Measurements from ENCODE around the gene RARB.

The RARB gene

GRCh38 chr3:25486932-25487331, 58.9 kb downstream of the RARB start:
- no peak overlapping the region for H3K9ac ChIP-seq (ENCODE audit: insufficient read length)
- TF ChIP-seq EZH2 (IDR thresholded peaks at IDR 0.05) (no peak), POLR2AphosphoS5 (IDR thresholded peaks at IDR 0.05; ENCODE audit: borderline replicate concordance, low read depth, low read length) (no peak), FOXP2 (optimal IDR thresholded peaks at IDR 0.05; ENCODE audit: control extremely low read depth, extremely low read length, insufficient read depth) (no peak)
- H3K4me3 ChIP-seq, result no peak overlapping the region
- H3K36me3 ChIP-seq (ENCODE audit: insufficient read depth, low read length), result no peaks in the 10 kb centered on the region
- H3K9me3 ChIP-seq (ENCODE audit: low read depth, low read length), result no peaks in the 10 kb centered on the region
- H3K27ac ChIP-seq, result no peak overlapping the region
- DNase-seq (ENCODE audit: low read depth, low spot score), result no peak

- H3K36me3 ChIP-seq (ENCODE audit: insufficient read depth, low read length), result no peaks in the 10 kb centered on the region
- H3K4me3 ChIP-seq, result no peak overlapping the region
- no peak overlapping the region for H3K27ac ChIP-seq
- no peak for TF ChIP-seq EZH2 (IDR thresholded peaks at IDR 0.05)
- TF ChIP-seq POLR2AphosphoS5 (IDR thresholded peaks at IDR 0.05; ENCODE audit: borderline replicate concordance, low read depth, low read length), result no peak
- TF ChIP-seq FOXP2 (optimal IDR thresholded peaks at IDR 0.05; ENCODE audit: control extremely low read depth, extremely low read length, insufficient read depth), result no peak
- DNase-seq (ENCODE audit: low read depth, low spot score), result no peak
- H3K9me3 ChIP-seq (ENCODE audit: low read depth, low read length), result no peaks in the 10 kb centered on the region
- H3K9ac ChIP-seq (ENCODE audit: insufficient read length), result no peak overlapping the region
Measured at GRCh38 chr3:25489858-25490593, 62.0 kb downstream of the RARB start.

GRCh38 chr3:25493246-25493645, 65.2 kb downstream of the RARB start:
- Histone ChIP-seq H3K36me3 (ENCODE audit: insufficient read depth, low read length) (no peaks in the 10 kb centered on the region), H3K9ac (ENCODE audit: insufficient read length) (no peak overlapping the region), H3K27ac (no peak overlapping the region), H3K4me3 (no peak overlapping the region), H3K9me3 (ENCODE audit: low read depth, low read length) (no peaks in the 10 kb centered on the region)
- no peak for DNase-seq (ENCODE audit: low read depth, low spot score)
- TF ChIP-seq FOXP2 (optimal IDR thresholded peaks at IDR 0.05; ENCODE audit: control extremely low read depth, extremely low read length, insufficient read depth) (no peak), EZH2 (IDR thresholded peaks at IDR 0.05) (no peak), POLR2AphosphoS5 (IDR thresholded peaks at IDR 0.05; ENCODE audit: borderline replicate concordance, low read depth, low read length) (no peak)

GRCh38 chr3:25493786-25494185, 65.7 kb downstream of the RARB start:
- H3K36me3 ChIP-seq (ENCODE audit: insufficient read depth, low read length), result no peaks in the 10 kb centered on the region
- H3K9me3 ChIP-seq (ENCODE audit: low read depth, low read length), result no peaks in the 10 kb centered on the region
- H3K27ac ChIP-seq, result no peak overlapping the region
- H3K9ac ChIP-seq (ENCODE audit: insufficient read length), result no peak overlapping the region
- no peak for DNase-seq (ENCODE audit: low read depth, low spot score)
- no peak overlapping the region for H3K4me3 ChIP-seq
- TF ChIP-seq POLR2AphosphoS5 (IDR thresholded peaks at IDR 0.05; ENCODE audit: borderline replicate concordance, low read depth, low read length) (no peak), EZH2 (IDR thresholded peaks at IDR 0.05) (no peak), FOXP2 (optimal IDR thresholded peaks at IDR 0.05; ENCODE audit: control extremely low read depth, extremely low read length, insufficient read depth) (no peak)

- Histone ChIP-seq H3K9me3 (ENCODE audit: low read depth, low read length) (no peaks in the 10 kb centered on the region), H3K9ac (ENCODE audit: insufficient read length) (no peak overlapping the region), H3K36me3 (ENCODE audit: insufficient read depth, low read length) (no peaks in the 10 kb centered on the region), H3K27ac (no peak overlapping the region), H3K4me3 (no peak overlapping the region)
- TF ChIP-seq EZH2 (IDR thresholded peaks at IDR 0.05) (no peak), FOXP2 (optimal IDR thresholded peaks at IDR 0.05; ENCODE audit: control extremely low read depth, extremely low read length, insufficient read depth) (no peak), POLR2AphosphoS5 (IDR thresholded peaks at IDR 0.05; ENCODE audit: borderline replicate concordance, low read depth, low read length) (no peak)
- no peak for DNase-seq (ENCODE audit: low read depth, low spot score)
Measured at GRCh38 chr3:25495304-25495703, 67.2 kb downstream of the RARB start.

GRCh38 chr3:25495726-25496253, 67.7 kb downstream of the RARB start:
- H3K4me3 ChIP-seq, result no peak overlapping the region

GRCh38 chr3:25497096-25497495, 69.0 kb downstream of the RARB start:
- no peaks in the 10 kb centered on the region for H3K9me3 ChIP-seq (ENCODE audit: low read depth, low read length)
- H3K27ac ChIP-seq, result no peak overlapping the region
- no peak for DNase-seq (ENCODE audit: low read depth, low spot score)
- H3K9ac ChIP-seq (ENCODE audit: insufficient read length), result no peak overlapping the region
- no peak overlapping the region for H3K4me3 ChIP-seq
- no peak for TF ChIP-seq EZH2 (IDR thresholded peaks at IDR 0.05)
- no peak for TF ChIP-seq FOXP2 (optimal IDR thresholded peaks at IDR 0.05; ENCODE audit: control extremely low read depth, extremely low read length, insufficient read depth)
- TF ChIP-seq POLR2AphosphoS5 (IDR thresholded peaks at IDR 0.05; ENCODE audit: borderline replicate concordance, low read depth, low read length), result no peak
- H3K36me3 ChIP-seq (ENCODE audit: insufficient read depth, low read length), result no peaks in the 10 kb centered on the region

More at GRCh38 chr3:25495726-25496253, 67.7 kb downstream of the RARB start:
- DNase-seq (ENCODE audit: low read depth, low spot score), result no peak
- Histone ChIP-seq H3K27ac (no peak overlapping the region), H3K9me3 (ENCODE audit: low read depth, low read length) (no peaks in the 10 kb centered on the region), H3K36me3 (ENCODE audit: insufficient read depth, low read length) (no peaks in the 10 kb centered on the region), H3K9ac (ENCODE audit: insufficient read length) (no peak overlapping the region)
- no peak for TF ChIP-seq FOXP2 (optimal IDR thresholded peaks at IDR 0.05; ENCODE audit: control extremely low read depth, extremely low read length, insufficient read depth)
- no peak for TF ChIP-seq EZH2 (IDR thresholded peaks at IDR 0.05)
- no peak for TF ChIP-seq POLR2AphosphoS5 (IDR thresholded peaks at IDR 0.05; ENCODE audit: borderline replicate concordance, low read depth, low read length)

GRCh38 chr3:25500706-25501210, 72.7 kb downstream of the RARB start:
- Histone ChIP-seq H3K4me3 (no peak overlapping the region), H3K27ac (no peak overlapping the region), H3K9me3 (ENCODE audit: low read depth, low read length) (no peaks in the 10 kb centered on the region), H3K9ac (ENCODE audit: insufficient read length) (no peak overlapping the region), H3K36me3 (ENCODE audit: insufficient read depth, low read length) (no peaks in the 10 kb centered on the region)
- TF ChIP-seq POLR2AphosphoS5 (IDR thresholded peaks at IDR 0.05; ENCODE audit: borderline replicate concordance, low read depth, low read length), result no peak
- no peak for TF ChIP-seq EZH2 (IDR thresholded peaks at IDR 0.05)
- no peak for TF ChIP-seq FOXP2 (optimal IDR thresholded peaks at IDR 0.05; ENCODE audit: control extremely low read depth, extremely low read length, insufficient read depth)
- no peak for DNase-seq (ENCODE audit: low read depth, low spot score)
